IPS-20b (cell line): ENCODE measurements around the gene ELK4.

Experiments used
- H3K27ac ChIP-seq: one replicate; pipeline ENCODE4 v1.5.1; 2013; ENCODE audit warnings: low read length
- H3K27me3 ChIP-seq: 2 replicates; pipeline ENCODE4 v1.6.1; 2013; ENCODE audit warnings: mild to moderate bottlenecking, low read length, inconsistent platforms; ENCODE audit not compliant: insufficient read depth
- H3K36me3 ChIP-seq: 2 replicates; pipeline ENCODE4 v1.6.1; 2013; ENCODE audit warnings: low read depth, mild to moderate bottlenecking, inconsistent platforms, low read length, moderate library complexity; ENCODE audit not compliant: insufficient read depth
- H3K4me1 ChIP-seq: 2 replicates; pipeline ENCODE4 v1.6.1; 2013; ENCODE audit warnings: mild to moderate bottlenecking, control low read depth, inconsistent platforms, low read length, moderate library complexity; ENCODE audit not compliant: insufficient read depth
- H3K4me3 ChIP-seq: 2 replicates; pipeline ENCODE4 v1.5.1; 2013; ENCODE audit warnings: mild to moderate bottlenecking, low read length, inconsistent platforms
- H3K9ac ChIP-seq: 2 replicates; pipeline ENCODE4 v1.6.1; 2013; ENCODE audit warnings: low read depth, mild to moderate bottlenecking, inconsistent platforms, low read length, moderate library complexity
- H3K9me3 ChIP-seq: 2 replicates; pipeline ENCODE4 v1.6.1; 2013; ENCODE audit warnings: mild to moderate bottlenecking, low read depth, low read length, inconsistent platforms; ENCODE audit not compliant: insufficient read depth

ELK4 gene

GRCh38 chr1:205584732-205585131 lies 47.1 kb downstream of the ELK4 start:
- no peak overlapping the region for H3K4me3 ChIP-seq
- H3K4me1 ChIP-seq, result peaks cover 1% of the 10 kb centered on the region; the same call in 1 of the 2 replicates
- H3K9ac ChIP-seq, result no peak overlapping the region
- H3K27me3 ChIP-seq, result peaks cover 8% of the 10 kb centered on the region; the same call in 1 of the 2 replicates
- H3K36me3 ChIP-seq, result no peaks in the 10 kb centered on the region
- H3K9me3 ChIP-seq, result no peaks in the 10 kb centered on the region
- H3K27ac ChIP-seq, result no peak overlapping the region

DNA sequence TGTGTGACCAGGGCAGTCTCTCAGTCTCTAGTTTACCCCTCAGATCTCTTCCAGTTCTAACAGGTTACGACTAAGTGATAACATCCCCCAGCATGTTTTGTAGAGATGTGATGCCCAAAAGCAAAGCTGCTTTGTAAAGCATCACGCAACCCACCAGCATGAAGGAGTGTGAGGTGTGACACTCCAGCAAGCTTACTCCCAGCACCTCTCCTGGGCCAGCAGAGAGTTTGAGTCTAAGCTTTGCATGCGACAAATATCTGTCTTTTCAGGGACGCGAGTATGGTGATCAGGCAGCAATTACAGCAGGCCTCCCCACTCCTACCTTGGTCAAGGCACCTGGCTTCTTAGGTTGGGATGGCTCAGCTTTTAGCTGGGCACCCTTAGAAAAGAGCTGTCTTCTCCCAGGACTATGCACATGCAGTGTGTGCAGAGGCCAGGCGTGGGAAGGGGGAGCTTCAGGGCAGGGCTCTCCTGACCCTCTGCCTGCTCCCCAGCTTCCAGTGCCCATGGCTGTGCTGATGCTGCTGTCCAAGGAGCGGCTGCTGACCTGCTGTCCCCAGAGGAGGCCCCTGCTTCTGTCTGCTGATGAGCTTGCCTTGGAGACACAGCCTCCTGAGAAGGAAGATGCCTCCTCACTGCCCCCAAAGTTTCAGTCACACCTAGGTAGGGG lies 48.2 kb downstream of the ELK4 start:
- Histone ChIP-seq H3K27me3 (peaks cover 14% of the 10 kb centered on the region; the same call in 1 of the 2 replicates), H3K9ac (no peak overlapping the region), H3K27ac (no peak overlapping the region), H3K36me3 (no peaks in the 10 kb centered on the region), H3K4me1 (peaks cover 6% of the 10 kb centered on the region; the same call in 1 of the 2 replicates), H3K4me3 (no peak overlapping the region), H3K9me3 (no peaks in the 10 kb centered on the region)

DNA sequence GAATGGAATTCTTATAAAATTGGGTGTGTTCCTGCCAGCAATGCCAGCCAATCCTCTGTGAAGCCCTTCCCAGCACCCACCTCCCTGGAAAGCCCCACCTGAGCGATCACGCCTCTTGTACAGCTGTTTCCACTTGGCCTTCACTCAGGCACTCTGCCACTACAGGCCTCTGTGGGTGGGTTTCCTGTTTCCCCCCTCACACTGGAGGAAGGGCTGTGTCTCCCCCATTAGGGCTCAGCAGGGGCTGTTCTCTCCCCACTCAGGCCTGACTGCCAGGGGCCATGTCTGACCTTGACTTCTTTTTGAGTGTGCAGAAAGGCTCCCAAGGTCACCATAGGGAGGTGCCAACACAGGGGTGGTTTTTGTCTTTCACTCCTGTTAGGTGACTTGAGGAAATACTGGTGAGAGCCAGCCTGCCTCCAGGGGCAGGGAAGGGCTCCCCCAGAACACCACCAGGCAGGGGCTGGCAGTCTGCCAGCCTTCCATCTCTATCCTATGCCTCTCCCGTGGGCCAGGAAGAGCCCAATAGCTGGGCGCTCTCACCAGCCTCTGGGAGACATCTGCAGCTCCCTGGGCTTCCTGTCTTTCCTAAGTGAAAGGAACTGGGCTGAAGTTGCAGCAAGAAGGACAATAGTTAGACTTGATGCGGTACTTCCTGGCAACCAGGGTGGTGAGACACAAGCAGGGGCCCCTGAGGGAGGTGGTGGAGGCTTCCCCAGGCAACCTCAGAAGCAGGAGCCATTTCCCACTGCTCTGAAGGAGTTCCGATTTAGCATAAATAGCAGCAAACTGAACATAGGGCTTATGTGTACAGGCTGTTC lies 49.1 kb downstream of the ELK4 start:
- Histone ChIP-seq H3K36me3 (no peaks in the 10 kb centered on the region), H3K27me3 (peaks cover 23% of the 10 kb centered on the region; the same call in 1 of the 2 replicates), H3K4me3 (no peak overlapping the region), H3K9ac (no peak overlapping the region), H3K4me1 (peaks cover 6% of the 10 kb centered on the region; the same call in 1 of the 2 replicates), H3K27ac (no peak overlapping the region), H3K9me3 (no peaks in the 10 kb centered on the region)

DNA sequence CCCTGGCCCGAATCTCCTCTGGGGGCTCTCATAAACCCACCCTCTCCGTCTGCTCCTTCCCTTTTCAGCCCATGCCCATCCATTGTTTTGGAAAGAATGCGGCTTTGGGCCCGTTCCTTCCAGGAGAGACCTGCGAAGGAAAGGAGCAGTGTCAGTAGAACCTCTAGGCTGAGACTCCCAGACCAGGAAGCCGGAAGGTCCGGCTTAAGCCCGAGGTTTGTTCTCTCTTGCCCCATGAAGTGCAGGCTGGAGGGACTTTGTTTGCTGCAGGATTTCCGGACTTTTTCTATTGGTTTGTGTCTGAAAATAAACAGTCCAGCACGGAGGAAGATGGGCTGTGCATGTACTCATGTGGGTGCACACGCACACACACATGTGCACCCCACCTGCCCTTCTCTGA lies 49.8 kb downstream of the ELK4 start:
- Histone ChIP-seq H3K9ac (no peak overlapping the region), H3K27ac (no peak overlapping the region), H3K4me3 (no peak overlapping the region), H3K4me1 (peaks cover 6% of the 10 kb centered on the region; the same call in 1 of the 2 replicates), H3K27me3 (peaks cover 29% of the 10 kb centered on the region), H3K36me3 (no peaks in the 10 kb centered on the region), H3K9me3 (no peaks in the 10 kb centered on the region)

- Histone ChIP-seq H3K27ac (no peak overlapping the region), H3K4me1 (peaks cover 6% of the 10 kb centered on the region; the same call in 1 of the 2 replicates), H3K27me3 (peaks cover 35% of the 10 kb centered on the region)
These were observed 50.4 kb downstream of the ELK4 start for GRCh38 chr1:205581321-205581980.

GRCh38 chr1:205580923-205581180 lies 51.0 kb downstream of the ELK4 start:
- H3K9me3 ChIP-seq, result no peaks in the 10 kb centered on the region
- H3K4me1 ChIP-seq, result peaks cover 6% of the 10 kb centered on the region; the same call in 1 of the 2 replicates
- H3K27ac ChIP-seq, result no peak overlapping the region
- H3K9ac ChIP-seq, result no peak overlapping the region
- H3K27me3 ChIP-seq, result peaks cover 40% of the 10 kb centered on the region
- H3K36me3 ChIP-seq, result no peaks in the 10 kb centered on the region
- no peak overlapping the region for H3K4me3 ChIP-seq

More at GRCh38 chr1:205581321-205581980, 50.4 kb downstream of the ELK4 start:
- no peak overlapping the region for H3K4me3 ChIP-seq
- H3K36me3 ChIP-seq, result no peaks in the 10 kb centered on the region
- no peak overlapping the region for H3K9ac ChIP-seq
- H3K9me3 ChIP-seq, result no peaks in the 10 kb centered on the region

DNA sequence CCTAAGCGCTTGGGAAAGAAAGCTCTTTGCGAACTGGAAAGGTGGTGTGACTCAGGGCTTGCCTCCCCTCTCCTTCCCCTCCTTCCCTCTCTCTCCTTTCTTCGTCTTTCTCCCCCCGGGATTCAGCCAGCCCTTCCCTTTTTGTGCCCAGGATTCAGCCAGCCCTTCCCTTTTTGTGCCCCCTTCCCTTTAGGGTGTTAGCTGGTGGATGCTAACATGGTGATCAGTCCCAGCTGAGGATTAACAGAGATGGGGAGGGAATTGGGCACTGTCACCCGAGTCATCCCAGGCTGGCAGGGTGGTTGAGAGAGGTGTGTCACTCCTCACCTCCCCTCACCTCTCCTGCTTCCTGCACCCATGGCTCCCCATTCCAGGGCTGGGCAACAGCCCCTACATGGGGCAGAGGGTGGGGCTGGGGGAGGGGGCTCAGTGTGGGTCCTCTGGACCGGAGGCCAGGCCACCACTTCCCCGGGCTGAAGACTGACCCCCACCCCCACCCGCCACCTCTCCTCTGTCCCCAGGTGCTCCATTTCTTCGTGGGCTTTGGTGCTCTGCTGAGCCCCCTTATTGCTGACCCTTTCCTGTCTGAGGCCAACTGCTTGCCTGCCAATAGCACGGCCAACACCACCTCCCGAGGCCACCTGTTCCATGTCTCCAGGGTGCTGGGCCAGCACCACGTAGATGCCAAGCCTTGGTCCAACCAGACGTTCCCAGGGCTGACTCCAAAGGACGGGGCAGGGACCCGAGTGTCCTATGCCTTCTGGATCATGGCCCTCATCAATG lies 51.5 kb downstream of the ELK4 start:
- Histone ChIP-seq H3K9me3 (no peaks in the 10 kb centered on the region), H3K36me3 (no peaks in the 10 kb centered on the region), H3K27ac (no peak overlapping the region), H3K4me1 (peaks cover 6% of the 10 kb centered on the region; the same call in 1 of the 2 replicates), H3K27me3 (peaks cover 40% of the 10 kb centered on the region), H3K9ac (no peak overlapping the region), H3K4me3 (no peak overlapping the region)

GRCh38 chr1:205579711-205580110 lies 52.1 kb downstream of the ELK4 start:
- Histone ChIP-seq H3K4me1 (peaks cover 6% of the 10 kb centered on the region; the same call in 1 of the 2 replicates), H3K27me3 (peaks cover 45% of the 10 kb centered on the region), H3K9me3 (no peaks in the 10 kb centered on the region), H3K36me3 (no peaks in the 10 kb centered on the region), H3K27ac (no peak overlapping the region), H3K4me3 (no peak overlapping the region), H3K9ac (no peak overlapping the region)

GRCh38 chr1:205578780-205579571 lies 52.8 kb downstream of the ELK4 start:
- Histone ChIP-seq H3K27ac (no peak overlapping the region), H3K4me1 (peaks cover 6% of the 10 kb centered on the region; the same call in 1 of the 2 replicates), H3K9ac (no peak overlapping the region), H3K36me3 (no peaks in the 10 kb centered on the region), H3K4me3 (no peak overlapping the region), H3K27me3 (peaks cover 51% of the 10 kb centered on the region), H3K9me3 (no peaks in the 10 kb centered on the region)

GRCh38 chr1:205577874-205578658 lies 53.7 kb downstream of the ELK4 start:
- no peak overlapping the region for H3K9ac ChIP-seq
- H3K27me3 ChIP-seq, result peaks cover 46% of the 10 kb centered on the region
- no peak overlapping the region for H3K4me3 ChIP-seq
- H3K27ac ChIP-seq, result no peak overlapping the region
- no peaks in the 10 kb centered on the region for H3K36me3 ChIP-seq
- peaks cover 6% of the 10 kb centered on the region; the same call in 1 of the 2 replicates for H3K4me1 ChIP-seq
- no peaks in the 10 kb centered on the region for H3K9me3 ChIP-seq
